Endodermal cell (in vitro differentiated cells): ENCODE measurements around the gene RAB29. TPM values are rescaled to one million over a fixed set of nuclear protein-coding genes. Genes with fewer than 3 reads are reported as not detected.

ENCODE experiments used
- DNase-seq: peaks from one replicate; pipeline ENCODE4 v3.0.0-alpha.2; 2017
- H3K27ac ChIP-seq: 2 replicates; pipeline ENCODE4 v1.5.1; 2013; ENCODE audit warnings: mild to moderate bottlenecking, low read depth, low read length, moderate library complexity
- H3K27me3 ChIP-seq: 2 replicates; pipeline ENCODE4 v1.6.1; 2013; ENCODE audit warnings: mild to moderate bottlenecking, low read length, moderate library complexity; ENCODE audit not compliant: insufficient read depth, control insufficient read depth, poor library complexity, severe bottlenecking
- H3K36me3 ChIP-seq: 2 replicates; pipeline ENCODE4 v1.7.0; 2013; ENCODE audit warnings: mild to moderate bottlenecking, low read length, moderate library complexity; ENCODE audit not compliant: control insufficient read depth, insufficient read depth
- H3K4me1 ChIP-seq: one replicate; pipeline ENCODE4 v1.7.0; 2013; ENCODE audit warnings: low read length; ENCODE audit not compliant: control insufficient read depth, insufficient read depth
- H3K4me3 ChIP-seq: 2 replicates; pipeline ENCODE4 v1.5.1; 2013; ENCODE audit warnings: mild to moderate bottlenecking, low read length, moderate library complexity
- H3K9ac ChIP-seq: 2 replicates; pipeline ENCODE4 v1.6.1; 2013; ENCODE audit warnings: mild to moderate bottlenecking, low read length, moderate library complexity; ENCODE audit not compliant: poor library complexity, severe bottlenecking; ENCODE audit errors: extremely low read depth
- H3K9me3 ChIP-seq: 2 replicates; pipeline ENCODE4 v1.6.1; 2013; ENCODE audit warnings: mild to moderate bottlenecking, low read length, moderate library complexity; ENCODE audit not compliant: control insufficient read depth
- H3K27ac Mint-ChIP-seq: 2 replicates; pipeline ENCODE4 v1.8.0; 2020; ENCODE audit warnings: mixed read lengths
- H3K27me3 Mint-ChIP-seq: 2 replicates; pipeline ENCODE4 v1.8.0; 2021; ENCODE audit warnings: mild to moderate bottlenecking, mixed read lengths; ENCODE audit not compliant: insufficient read depth
- H3K36me3 Mint-ChIP-seq: 2 replicates; pipeline ENCODE4 v1.8.0; 2020; ENCODE audit warnings: low read depth, mixed read lengths
- H3K4me1 Mint-ChIP-seq: 2 replicates; pipeline ENCODE4 v1.8.0; 2020; ENCODE audit warnings: mixed read lengths
- H3K4me3 Mint-ChIP-seq: 2 replicates; pipeline ENCODE4 v1.8.0; 2020; ENCODE audit warnings: mild to moderate bottlenecking, moderate library complexity, mixed read lengths
- H3K9me3 Mint-ChIP-seq: 2 replicates; pipeline ENCODE4 v1.8.0; 2020; ENCODE audit warnings: mild to moderate bottlenecking, mixed read lengths
- WGBS, 2 experiments: methylation state at CpG; one replicate each; pipeline versions ENCODE4 v1.1.5 to v1.1.7; 2013; ENCODE audit warnings: missing lambda C conversion rate in 2 of 2, mixed read lengths in 1 of 2; ENCODE audit not compliant: insufficient coverage in 1 of 2, insufficient read length in 1 of 2; 5-methylcytosine and 5-hydroxymethylcytosine counted together
- total RNA-seq, 2 donors: library from RNA; stranded (reverse); fragmentation: NEBNext Ultra II Directional in 1 of 2; extraction: Animal tissue kit (Norgen Biotek cat#: 25700) in 1 of 2; gene quantifications; 2 replicates in 1 of 2; 3 replicates in 1 of 2; pipeline ENCODE4 v1.2.1, GENCODE V29; 2021
- TF ChIP-seq, protein P1 (sequence below): fragments of 200-600 bp; sonication (generic); conservative IDR thresholded peaks from 2 replicates; pipeline ENCODE4 v1.5.0; 2021; ENCODE audit warnings: antibody characterized with exemption, mild to moderate bottlenecking

RAB29 gene
- total RNA-seq, 2 donors from 2014 or later, result 5.7 to 7.2 TPM

DNA sequence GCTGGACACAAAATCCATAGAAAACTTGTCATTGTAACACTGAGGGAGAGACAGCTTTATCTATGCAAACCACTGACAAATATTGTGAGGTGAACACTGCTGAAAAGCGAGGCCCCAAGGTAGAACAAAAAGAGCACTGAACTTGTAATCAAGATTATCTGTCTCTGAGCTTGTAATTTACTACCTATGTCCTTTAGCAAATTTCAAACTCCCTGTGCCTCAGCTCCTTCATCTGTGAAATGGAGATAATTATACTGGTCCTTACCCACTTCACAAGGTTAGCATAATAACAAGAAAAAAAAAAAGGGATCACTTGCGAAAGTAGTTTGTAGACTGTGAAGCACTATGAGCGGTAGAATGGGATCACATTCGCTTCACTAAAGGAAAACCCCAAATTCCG lies 20.4 kb downstream of the RAB29 start:
- Histone ChIP-seq H3K36me3 (no peaks in the 10 kb centered on the region), H3K27ac (no peak overlapping the region), H3K27me3 (no peaks in the 10 kb centered on the region), H3K4me3 (no peak overlapping the region), H3K4me1 (no peaks in the 10 kb centered on the region), H3K9me3 (no peaks in the 10 kb centered on the region), H3K9ac (no peak overlapping the region)
- H3K4me1 Mint-ChIP-seq, result peaks cover 3% of the 10 kb centered on the region
- no peaks in the 10 kb centered on the region for H3K9me3 Mint-ChIP-seq
- H3K27ac Mint-ChIP-seq, result no peak overlapping the region
- H3K27me3 Mint-ChIP-seq, result no peaks in the 10 kb centered on the region
- WGBS, 2 experiments, result 76 to 90% methylated on average over 1 to 5 of the region's 5 CpGs
- DNase-seq, result no peak
- TF ChIP-seq, protein P1, sequence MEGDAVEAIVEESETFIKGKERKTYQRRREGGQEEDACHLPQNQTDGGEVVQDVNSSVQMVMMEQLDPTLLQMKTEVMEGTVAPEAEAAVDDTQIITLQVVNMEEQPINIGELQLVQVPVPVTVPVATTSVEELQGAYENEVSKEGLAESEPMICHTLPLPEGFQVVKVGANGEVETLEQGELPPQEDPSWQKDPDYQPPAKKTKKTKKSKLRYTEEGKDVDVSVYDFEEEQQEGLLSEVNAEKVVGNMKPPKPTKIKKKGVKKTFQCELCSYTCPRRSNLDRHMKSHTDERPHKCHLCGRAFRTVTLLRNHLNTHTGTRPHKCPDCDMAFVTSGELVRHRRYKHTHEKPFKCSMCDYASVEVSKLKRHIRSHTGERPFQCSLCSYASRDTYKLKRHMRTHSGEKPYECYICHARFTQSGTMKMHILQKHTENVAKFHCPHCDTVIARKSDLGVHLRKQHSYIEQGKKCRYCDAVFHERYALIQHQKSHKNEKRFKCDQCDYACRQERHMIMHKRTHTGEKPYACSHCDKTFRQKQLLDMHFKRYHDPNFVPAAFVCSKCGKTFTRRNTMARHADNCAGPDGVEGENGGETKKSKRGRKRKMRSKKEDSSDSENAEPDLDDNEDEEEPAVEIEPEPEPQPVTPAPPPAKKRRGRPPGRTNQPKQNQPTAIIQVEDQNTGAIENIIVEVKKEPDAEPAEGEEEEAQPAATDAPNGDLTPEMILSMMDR, result no peak
- H3K4me3 Mint-ChIP-seq, result no peak overlapping the region
- no peaks in the 10 kb centered on the region for H3K36me3 Mint-ChIP-seq

DNA sequence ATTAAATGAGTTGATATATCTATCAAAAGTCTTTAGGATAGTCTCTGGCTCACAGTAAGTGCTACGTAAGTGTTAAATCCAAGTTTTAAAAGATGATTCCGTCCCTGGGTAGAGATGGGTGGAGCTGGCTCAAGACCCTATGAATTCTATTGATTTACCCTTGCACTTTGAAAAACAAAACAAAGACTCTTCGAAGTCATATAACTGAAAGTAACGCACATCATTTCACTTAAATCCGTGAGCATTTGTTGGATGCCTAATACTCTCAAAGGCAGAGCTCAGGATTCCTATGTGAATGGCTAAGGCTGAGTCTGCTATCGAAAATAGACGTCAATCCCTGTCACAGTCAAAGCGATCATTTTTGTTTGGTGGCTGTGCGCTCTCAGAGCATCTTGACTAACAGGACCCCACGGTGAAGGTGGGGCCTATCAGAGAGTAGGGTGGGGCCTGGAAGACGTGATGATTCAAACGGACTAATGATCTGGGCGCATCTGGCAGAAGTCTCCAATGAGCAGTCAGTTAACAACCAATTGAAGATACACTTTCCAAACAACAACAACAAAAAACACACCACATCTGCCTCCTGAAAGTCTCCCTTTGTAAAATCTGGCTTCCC lies 24.1 kb downstream of the RAB29 start:
- Histone ChIP-seq H3K27me3 (no peaks in the 10 kb centered on the region), H3K27ac (no peak overlapping the region), H3K36me3 (peaks cover 19% of the 10 kb centered on the region), H3K4me3 (peak overlapping the region; percentile 98), H3K9me3 (no peaks in the 10 kb centered on the region), H3K4me1 (no peaks in the 10 kb centered on the region), H3K9ac (no peak overlapping the region)
- Mint-ChIP-seq H3K27me3 (no peaks in the 10 kb centered on the region), H3K4me3 (peak overlapping the region; percentile 89), H3K4me1 (peaks cover 20% of the 10 kb centered on the region), H3K27ac (peak overlapping the region; percentile 26), H3K9me3 (no peaks in the 10 kb centered on the region), H3K36me3 (peaks cover 6% of the 10 kb centered on the region)
- 82 to 87% methylated on average over 11 to 13 of the region's 13 CpGs for WGBS, 2 experiments
- peak; percentile 66 for DNase-seq
- TF ChIP-seq, protein P1, result no peak

DNA sequence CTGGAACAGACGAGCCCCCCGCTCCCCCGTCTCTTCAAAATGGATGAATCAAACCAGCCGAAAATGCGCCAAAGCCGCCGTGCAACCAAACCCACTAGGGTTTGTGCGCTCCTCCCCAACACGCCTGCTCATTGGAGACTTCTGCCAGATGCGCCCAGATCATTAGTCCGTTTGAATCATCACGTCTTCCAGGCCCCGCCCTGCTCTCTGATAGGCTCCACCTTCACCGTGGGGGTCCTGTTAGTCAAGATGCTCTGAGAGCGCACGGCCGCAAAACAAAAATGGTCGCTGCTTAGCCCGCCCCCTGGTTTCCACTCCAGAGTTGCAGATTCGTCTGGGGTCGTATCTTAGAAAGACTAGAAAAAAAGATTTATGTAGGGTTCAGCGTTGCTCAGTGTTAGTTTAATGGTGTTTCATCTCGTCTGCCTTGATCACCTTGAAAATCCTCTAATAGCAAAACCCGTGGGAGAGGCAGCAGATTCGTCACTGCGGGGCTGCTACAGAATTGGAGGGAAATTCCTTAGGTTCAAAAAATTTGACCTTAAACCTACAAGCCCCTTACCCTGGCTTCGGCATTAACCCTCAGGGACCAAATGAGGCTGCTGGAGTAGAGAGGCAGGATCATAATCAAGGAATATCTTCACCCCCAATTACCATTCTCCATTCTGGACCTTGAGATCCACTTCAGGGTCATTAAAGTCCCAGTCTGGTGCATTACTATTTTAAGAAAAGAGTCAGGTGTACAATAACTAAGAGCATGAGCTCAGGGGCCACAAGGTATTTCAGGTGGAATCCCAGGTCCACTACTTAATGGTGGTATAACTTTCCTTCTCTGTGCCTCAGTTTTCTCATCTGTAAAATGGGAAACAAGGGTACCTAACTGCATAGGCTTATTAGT lies 24.9 kb downstream of the RAB29 start, which contains the start of gene NUCKS1:
Gene NUCKS1, minus strand, starts transcription at position 45 of the 898 bp plus-strand sequence. CDS start 209 bp downstream, outside the sequence.
- Mint-ChIP-seq H3K27ac (peak within 1 kb of the TSS; percentile 99), H3K4me3 (peak within 1 kb of the TSS; percentile 89), H3K4me1 (peaks cover 20% of the 10 kb centered on the region), H3K27me3 (no peaks in the 10 kb centered on the region), H3K9me3 (no peaks in the 10 kb centered on the region), H3K36me3 (peaks cover 6% of the 10 kb centered on the region)
- no peaks in the 10 kb centered on the region for H3K27me3 ChIP-seq
- WGBS, 2 experiments, result 0% methylated on average over 20 to 27 of the region's 27 CpGs
- H3K4me3 ChIP-seq, result peak within 1 kb of the TSS; percentile 98
- no peaks in the 10 kb centered on the region for H3K9me3 ChIP-seq
- peaks cover 27% of the 10 kb centered on the region for H3K36me3 ChIP-seq
- peak within 1 kb of the TSS; percentile 87 for H3K9ac ChIP-seq
- peak within 1 kb of the TSS; percentile 94 for H3K27ac ChIP-seq
- peak; percentile 99 for DNase-seq
- H3K4me1 ChIP-seq, result no peaks in the 10 kb centered on the region
- TF ChIP-seq, protein P1, result peak; percentile 45
